Adrenal gland (tissue), 12 donors: ENCODE data around the gene TMEM201. TPM values are rescaled to one million over a fixed set of nuclear protein-coding genes. Genes with fewer than 3 reads are reported as not detected.

Source experiments
- DNase-seq, 7 donors: peaks; one replicate each; pipeline ENCODE4 v3.0.0-alpha.2; 2019 to 2020
- H3K27ac ChIP-seq, 5 donors: fragments of 200-600 bp; sonication (generic) in 4 of 5; 1 replicate in 3 of 5; 2 replicates in 2 of 5; pipeline versions ENCODE4 v1.5.1 to v1.8.0; 2016 to 2020; ENCODE audit warnings: mild to moderate bottlenecking in 1 of 5
- H3K27me3 ChIP-seq: fragments of 200-600 bp; 2 replicates; pipeline ENCODE4 v1.8.0; 2021
- H3K36me3 ChIP-seq, 2 donors: fragments of 200-600 bp; replicated peaks in 1 of 2; 1 replicate in 1 of 2; 2 replicates in 1 of 2; pipeline versions ENCODE4 v1.5.1 to v1.8.0; 2018 to 2022
- H3K4me1 ChIP-seq, 2 donors: fragments of 200-600 bp; replicated peaks in 1 of 2; 1 replicate in 1 of 2; 2 replicates in 1 of 2; pipeline versions ENCODE4 v1.5.1 to v1.8.0; 2018 to 2021
- H3K4me3 ChIP-seq, 4 donors: fragments of 200-600 bp; sonication (generic) in 3 of 4; one replicate each; pipeline ENCODE4 v1.5.1; 2016 to 2018
- H3K9me3 ChIP-seq, 3 donors: fragments of 200-600 bp; sonication (generic) in 1 of 3; replicated peaks in 1 of 3; 1 replicate in 2 of 3; 2 replicates in 1 of 3; pipeline versions ENCODE4 v1.5.1 to v1.8.0; 2016 to 2021
- CTCF ChIP-seq, 6 experiments: fragments of 450-650 bp in 4 of 6; fragments of 200-600 bp in 2 of 6; sonication (generic) in 1 of 6; IDR thresholded peaks; 1 replicate in 5 of 6; 2 replicates in 1 of 6; pipeline versions ENCODE4 v1.5.1 to v1.8.0; 2016 to 2021; ENCODE audit warnings: antibody characterized with exemption in 6 of 6, mild to moderate bottlenecking in 2 of 6, moderate library complexity in 1 of 6
- POLR2A ChIP-seq, 2 donors: fragments of 450-650 bp; IDR thresholded peaks; one replicate each; pipeline ENCODE4 v1.6.1; 2017; ENCODE audit warnings: antibody characterized with exemption in 2 of 2, mild to moderate bottlenecking in 2 of 2, moderate library complexity in 1 of 2
- WGBS, 4 donors: extraction: QIAGEN DNeasy Blood & Tissue Kit in 2 of 4; methylation state at CpG; one replicate each; pipeline versions ENCODE4 v1.1.5 to v1.1.7; 2013 to 2017; 5-methylcytosine and 5-hydroxymethylcytosine counted together
- intact Hi-C, 2 donors: fragments of 100-400 bp; cut with DNase I; formaldehyde crosslinking; loops; one replicate each; pipeline versions ENCODE4 v1.14.1 to v1.15.0; 2022 to 2023
- polyA plus RNA-seq, 3 donors: library from polyadenylated mRNA; stranded (reverse); fragments of 200-250 nt in 2 of 3; fragments of 350-450 nt in 1 of 3; fragmentation: Illumina TruSeq in 1 of 3; extraction: RNeasy Lipid Tissue Mini Kit (QIAGEN cat#74804) in 1 of 3; gene quantifications; one replicate each; pipeline ENCODE4 v1.2.3, GENCODE V29; 2013 to 2014
- total RNA-seq, 9 donors: library from RNA; depleted of rRNA in 4 of 9; stranded (reverse); fragments of >200 nt in 4 of 9; fragments of 120-200 nt in 1 of 9; fragmentation: NEBNext Ultra II Directional in 1 of 9; extraction: Animal tissue kit (Norgen Biotek cat#: 25700) in 1 of 9; gene quantifications; one replicate each; pipeline versions ENCODE4 v1.1.0 to v1.2.4, GENCODE V29; 2013 to 2023
- donor health status: healthy with polysubstance abuse.
- donor health status: Bipolar disorder and iron deficiency.
- donor health status: DM: yes; HTN: yes; CAD: no.
- donor health status: DM: no; HTN: no; CAD: no.
- donor health status: DM: no; HTN: no; CAD: no.
- donor health status: DM: yes; HTN: yes; CAD: no.

TMEM201 gene
- total and polyA plus RNA-seq, 12 donors = 2.1 to 12.6 (median 9.5) TPM

- H3K4me1 ChIP-seq = no peaks in the 10 kb centered on the region
- no peak for DNase-seq
- no peaks in the 10 kb centered on the region for H3K36me3 ChIP-seq
- H3K4me3 ChIP-seq = no peak overlapping the region
- TF ChIP-seq CTCF (IDR thresholded peaks at IDR 0.05) (no peak), POLR2A (IDR thresholded peaks at IDR 0.05) (no peak)
- WGBS, 4 donors = 78 to 92% (median 91%) methylated on average over 2 of the region's 2 CpGs
- intact Hi-C loops = loop anchor here in 1 of 2 donors (10.0 kb wide), 1 partner anchor 46 kb away; the partner anchor contains the start of gene SLC25A33
- H3K27me3 ChIP-seq = no peaks in the 10 kb centered on the region
- H3K27ac ChIP-seq = no peak overlapping the region
- H3K9me3 ChIP-seq = no peaks in the 10 kb centered on the region
These were observed 7.8 kb upstream of the TMEM201 start for GRCh38 chr1:9580942-9581341.

GRCh38 chr1:9586147-9586766, 2.5 kb upstream of the TMEM201 start:
- H3K27ac ChIP-seq = no peak overlapping the region
- WGBS, 4 donors = 83 to 92% (median 87%) methylated on average over 3 of the region's 3 CpGs
- no peaks in the 10 kb centered on the region for H3K9me3 ChIP-seq
- H3K36me3 ChIP-seq = no peaks in the 10 kb centered on the region
- H3K27me3 ChIP-seq = no peaks in the 10 kb centered on the region
- DNase-seq = no peak
- peaks cover 6 to 14% of the 10 kb centered on the region in 2 donors for H3K4me1 ChIP-seq
- TF ChIP-seq POLR2A (IDR thresholded peaks at IDR 0.05) = no peak
- no peak overlapping the region for H3K4me3 ChIP-seq
- intact Hi-C loops = loop anchor here in 1 of 2 donors (10.0 kb wide), 1 partner anchor 51 kb away; the partner anchor contains the start of gene SLC25A33

- peak overlapping the region in 3 of 5 donors; percentile 60 to 88 (median 64) for H3K27ac ChIP-seq
These were observed 520 bp downstream of the TMEM201 start for GRCh38 chr1:9589144-9589718.

GRCh38 chr1:9589719-9590157, 1.0 kb downstream of the TMEM201 start:
- H3K4me1 ChIP-seq = peaks cover 20 to 29% of the 10 kb centered on the region in 2 donors
- peak overlapping the region in 3 of 5 donors; percentile 60 to 88 (median 64) for H3K27ac ChIP-seq
- peak overlapping the region in 2 of 4 donors; percentile 73 to 82 for H3K4me3 ChIP-seq
- H3K9me3 ChIP-seq = no peaks in the 10 kb centered on the region
- intact Hi-C loops = loop anchor here in 1 of 2 donors (10.0 kb wide), 1 partner anchor 55 kb away; the partner anchor contains the start of gene SLC25A33
- no peak for TF ChIP-seq POLR2A (IDR thresholded peaks at IDR 0.05)
- no peak for TF ChIP-seq CTCF (IDR thresholded peaks at IDR 0.05)
- DNase-seq = no peak
- 24 to 32% (median 27%) methylated on average over 6 of the region's 6 CpGs for WGBS, 4 donors
- no peaks in the 10 kb centered on the region for H3K27me3 ChIP-seq
- H3K36me3 ChIP-seq = no peaks in the 10 kb centered on the region

More at GRCh38 chr1:9589144-9589718, 520 bp downstream of the TMEM201 start:
- WGBS, 4 donors = 0 to 10% (median 1%) methylated on average over 2 to 63 of the region's 63 CpGs
- H3K27me3 ChIP-seq = no peaks in the 10 kb centered on the region
- DNase-seq = peak in 3 of 7 donors; percentile 42 to 58 (median 56)
- TF ChIP-seq POLR2A (IDR thresholded peaks at IDR 0.05) = no peak
- no peak for TF ChIP-seq CTCF (IDR thresholded peaks at IDR 0.05)
- no peaks in the 10 kb centered on the region for H3K9me3 ChIP-seq
- H3K4me1 ChIP-seq = peaks cover 20 to 29% of the 10 kb centered on the region in 2 donors
- peak overlapping the region in 2 of 4 donors; percentile 73 to 82 for H3K4me3 ChIP-seq
- intact Hi-C loops = loop anchor here in 1 of 2 donors (10.0 kb wide), 1 partner anchor 54 kb away; the partner anchor contains the start of gene SLC25A33
- H3K36me3 ChIP-seq = no peaks in the 10 kb centered on the region
